GM18868 (cell line): ENCODE data around the gene ARHGAP26.
A peak's percentile ranks its signal among the peaks of the same experiment; 100 is the strongest.

Experiments
- ATAC-seq: cut with Tn5 transposase; IDR thresholded peaks from one replicate; pipeline ENCODE4 v1.9.1; 2021; ENCODE audit warnings: mild to moderate bottlenecking, moderate library complexity; ENCODE audit not compliant: unreplicated experiment

ARHGAP26 gene

GRCh38 chr5:143173139-143173889, 403.1 kb downstream of the ARHGAP26 start:
- ATAC-seq = no peak

- ATAC-seq = peak; percentile 77
Observed at GRCh38 chr5:143174714-143175398, 404.7 kb downstream of the ARHGAP26 start.

GRCh38 chr5:143176048-143176447, 405.9 kb downstream of the ARHGAP26 start:
- no peak for ATAC-seq

DNA sequence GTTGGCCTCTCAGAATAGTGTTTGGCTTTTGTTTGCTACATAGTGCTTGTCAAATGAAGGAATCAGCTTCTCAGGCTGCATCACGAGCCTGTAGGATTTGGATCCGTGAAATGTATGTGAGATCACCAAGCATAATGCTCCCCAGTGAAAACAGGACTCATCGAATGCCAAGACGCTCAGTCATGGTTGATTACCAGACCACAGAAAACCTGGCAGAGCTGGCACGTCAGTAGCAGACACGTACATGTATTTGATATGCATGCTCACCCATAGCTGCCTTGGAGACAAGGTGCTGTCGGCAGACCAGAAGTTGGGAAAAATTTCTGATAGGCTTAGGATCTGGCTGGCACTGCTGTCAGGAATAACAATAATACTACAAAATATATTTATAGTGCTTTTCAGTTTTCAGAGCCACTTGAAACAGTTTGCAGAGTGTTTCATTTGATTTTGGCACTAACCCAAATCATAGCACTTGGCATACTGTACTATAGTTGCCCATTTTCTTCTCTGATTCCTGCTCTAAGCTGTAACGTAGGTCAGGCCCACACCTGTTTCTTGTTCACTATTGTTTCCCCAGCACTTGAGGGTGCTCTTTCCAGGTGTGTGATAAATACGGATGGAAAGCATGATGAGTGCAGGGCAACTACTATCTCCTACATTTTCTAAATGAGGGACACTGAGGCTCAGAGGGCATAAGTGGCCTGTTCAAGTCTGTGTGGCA, 407.2 kb downstream of the ARHGAP26 start:
- no peak for ATAC-seq

GRCh38 chr5:143179126-143179740, 409.1 kb downstream of the ARHGAP26 start:
- ATAC-seq = no peak

GRCh38 chr5:143180751-143181150, 410.6 kb downstream of the ARHGAP26 start:
- ATAC-seq = no peak

DNA sequence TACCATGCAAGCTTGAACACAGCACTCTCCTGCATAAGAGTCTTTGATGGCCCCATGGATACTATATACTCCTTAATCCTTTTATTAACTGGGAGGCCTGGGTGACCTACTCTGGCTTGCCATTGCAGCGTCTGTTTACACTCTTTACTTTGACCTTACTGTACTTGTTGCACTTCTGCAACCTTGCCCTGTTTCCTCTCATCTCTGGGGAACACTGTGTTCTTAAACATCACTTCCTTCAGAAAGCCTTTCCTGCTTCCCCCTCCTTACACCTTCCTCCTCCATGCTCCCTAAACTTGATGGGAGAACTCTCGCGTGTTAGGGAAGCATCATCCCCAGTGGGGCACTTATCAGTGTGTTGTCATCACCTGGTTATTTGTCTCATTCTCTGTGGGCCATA, 411.0 kb downstream of the ARHGAP26 start:
- ATAC-seq = no peak

- ATAC-seq = no peak
Observed at GRCh38 chr5:143182106-143182505, 411.9 kb downstream of the ARHGAP26 start.

DNA sequence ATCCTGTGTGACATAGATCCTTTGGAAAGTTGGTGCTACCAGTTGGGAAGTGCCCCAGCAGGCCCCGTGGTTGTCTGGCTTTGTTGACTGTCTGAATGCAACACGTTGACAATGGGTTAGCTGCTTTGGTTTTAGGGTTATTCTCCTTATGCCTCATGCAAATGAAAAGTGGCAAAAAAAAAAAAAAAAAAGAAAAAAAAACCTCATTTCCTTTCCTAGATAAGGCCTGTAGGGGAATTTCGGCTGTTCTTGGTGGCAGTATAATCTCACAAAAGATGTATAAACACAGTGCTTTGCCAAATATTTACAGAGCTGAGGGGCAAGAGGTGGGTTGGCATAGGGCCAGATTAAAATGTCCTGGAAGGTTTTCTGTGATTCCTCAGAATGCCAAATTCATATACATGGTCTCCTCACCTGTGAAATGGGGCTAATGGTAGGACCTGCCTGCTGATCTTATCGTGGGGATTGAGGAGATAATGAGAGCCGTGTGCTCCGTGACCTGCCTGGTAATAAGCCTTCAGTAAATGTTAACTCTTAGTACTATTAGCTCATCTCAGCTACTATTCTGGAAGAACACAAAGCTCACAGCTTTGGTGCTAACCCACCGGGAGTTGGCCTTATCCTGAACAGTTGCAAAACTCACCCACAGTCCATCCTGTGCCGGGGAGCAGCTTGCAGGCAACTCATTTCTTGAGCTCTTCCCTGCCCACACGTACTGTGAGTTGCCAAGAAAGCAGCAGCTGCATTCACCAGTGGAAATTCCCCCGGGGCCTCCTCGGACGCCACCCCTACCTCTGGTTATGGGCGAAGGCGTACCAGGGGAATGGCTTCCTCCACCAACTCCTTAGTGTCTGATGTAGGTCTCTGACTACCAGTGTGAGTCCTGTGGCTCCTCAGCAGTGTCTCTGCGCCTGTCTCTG, 413.0 kb downstream of the ARHGAP26 start:
- ATAC-seq = peak; percentile 75

DNA sequence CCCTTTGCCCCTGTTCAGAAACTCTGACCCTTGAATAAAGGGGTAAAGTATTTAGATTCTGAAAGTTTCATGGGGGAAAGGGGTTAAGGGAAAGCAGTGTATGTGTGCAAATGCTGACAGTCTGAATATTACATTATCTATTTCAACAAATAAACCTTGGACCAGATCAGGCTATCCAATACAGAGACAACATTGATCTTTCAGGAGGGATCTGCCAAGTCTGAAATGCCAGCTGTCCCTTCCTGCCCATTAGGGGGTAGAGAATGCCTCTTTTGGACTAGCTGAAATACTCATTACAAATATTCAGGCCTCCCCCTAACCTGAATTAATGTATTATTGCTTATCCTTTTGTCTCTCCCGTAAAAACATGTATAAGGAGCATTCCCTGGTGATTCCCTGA, 413.8 kb downstream of the ARHGAP26 start:
- ATAC-seq = no peak

GRCh38 chr5:143186623-143187022, 416.4 kb downstream of the ARHGAP26 start:
- no peak for ATAC-seq

DNA sequence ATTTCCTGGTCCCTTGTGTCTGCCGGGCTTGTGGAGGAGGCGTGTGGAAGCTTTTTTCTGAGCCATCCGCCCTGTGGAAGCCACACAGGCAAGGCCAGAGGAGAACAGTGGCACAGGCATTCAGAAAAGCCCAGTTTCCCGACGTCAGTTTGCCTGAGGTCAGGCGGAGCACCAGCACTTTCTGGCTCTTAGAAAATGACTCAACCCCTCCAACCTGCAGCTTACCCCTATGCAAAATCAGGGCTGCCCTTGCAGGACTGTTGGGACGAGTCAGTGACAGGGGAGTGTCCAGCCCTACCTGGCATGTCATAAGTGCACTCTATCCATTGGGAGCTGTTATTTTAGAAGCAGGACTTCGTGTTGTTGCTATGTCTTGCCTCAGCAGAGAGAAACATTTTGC, 417.3 kb downstream of the ARHGAP26 start:
- no peak for ATAC-seq

DNA sequence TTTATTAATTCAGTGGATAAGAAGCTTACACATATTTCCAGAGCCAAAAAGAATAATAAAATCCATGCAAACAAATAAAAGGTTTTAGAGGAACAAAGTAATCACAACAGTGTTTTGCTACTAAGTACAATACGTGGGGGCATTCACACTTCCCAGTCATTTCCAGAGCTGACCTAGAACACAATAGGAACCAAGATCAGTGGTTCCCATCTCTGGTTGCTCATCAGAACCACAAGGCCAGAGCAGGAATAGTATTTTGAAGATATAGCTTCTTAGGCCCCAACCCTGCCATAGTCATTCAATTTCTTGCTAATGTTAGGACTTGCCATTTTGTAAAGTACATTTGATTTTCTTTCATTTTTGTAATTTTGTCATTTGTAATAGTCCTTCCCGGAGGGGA, 417.9 kb downstream of the ARHGAP26 start:
- ATAC-seq = no peak

DNA sequence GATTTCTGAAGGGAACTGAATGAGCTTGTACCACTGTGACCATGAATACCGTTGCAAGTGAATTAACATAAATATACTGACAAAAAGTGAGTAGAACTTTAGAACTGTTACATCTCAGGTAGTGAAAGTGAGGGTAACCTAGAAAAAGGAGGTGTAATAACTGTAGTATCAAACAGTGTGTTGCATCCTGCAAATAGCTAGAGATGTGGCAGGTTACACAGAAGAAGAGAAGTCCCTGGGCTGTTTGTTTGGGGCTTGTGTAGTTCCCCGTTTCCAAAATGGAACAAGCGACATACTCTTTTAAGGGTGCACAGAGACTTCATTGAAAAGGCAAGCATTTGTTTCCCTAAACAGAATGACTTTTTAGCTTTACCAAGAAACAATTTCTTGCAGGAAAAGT, 418.5 kb downstream of the ARHGAP26 start:
- ATAC-seq = peak; percentile 59

GRCh38 chr5:143190260-143190810, 420.2 kb downstream of the ARHGAP26 start:
- no peak for ATAC-seq

GRCh38 chr5:143191720-143192119, 421.5 kb downstream of the ARHGAP26 start:
- no peak for ATAC-seq

DNA sequence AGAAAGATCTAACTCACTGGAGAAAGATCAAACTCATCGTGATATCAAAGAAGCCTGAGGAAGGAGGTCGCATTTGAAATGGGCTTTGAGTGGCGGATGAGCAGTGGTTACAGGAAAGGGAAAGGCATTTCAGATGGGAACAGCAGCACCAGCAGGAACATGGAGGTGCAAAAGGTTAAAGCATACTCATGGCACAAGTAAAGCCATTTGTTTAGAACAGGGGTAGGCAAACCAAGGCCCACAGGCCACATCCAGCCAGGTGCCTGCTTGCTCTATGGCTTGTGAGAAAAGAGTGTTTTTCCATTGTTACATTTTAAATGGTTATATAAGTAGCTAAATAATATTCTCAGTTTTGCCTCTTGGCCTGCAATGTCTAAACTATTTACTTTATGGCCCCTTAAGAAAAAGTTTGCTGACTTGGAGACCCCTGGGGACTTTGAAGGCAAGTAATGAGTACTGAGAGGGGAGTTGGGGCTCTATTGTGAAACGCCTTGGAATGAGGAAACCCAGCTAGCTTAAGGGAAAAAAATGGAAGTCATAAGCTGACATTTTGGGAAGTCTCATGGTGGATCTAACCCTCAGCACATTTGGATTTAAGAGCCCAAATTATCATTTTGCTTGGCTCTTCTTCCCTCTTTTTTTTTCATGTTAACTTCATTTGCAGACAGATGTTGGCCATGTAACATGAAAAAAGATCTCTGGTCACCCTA, 422.2 kb downstream of the ARHGAP26 start:
- ATAC-seq = no peak

DNA sequence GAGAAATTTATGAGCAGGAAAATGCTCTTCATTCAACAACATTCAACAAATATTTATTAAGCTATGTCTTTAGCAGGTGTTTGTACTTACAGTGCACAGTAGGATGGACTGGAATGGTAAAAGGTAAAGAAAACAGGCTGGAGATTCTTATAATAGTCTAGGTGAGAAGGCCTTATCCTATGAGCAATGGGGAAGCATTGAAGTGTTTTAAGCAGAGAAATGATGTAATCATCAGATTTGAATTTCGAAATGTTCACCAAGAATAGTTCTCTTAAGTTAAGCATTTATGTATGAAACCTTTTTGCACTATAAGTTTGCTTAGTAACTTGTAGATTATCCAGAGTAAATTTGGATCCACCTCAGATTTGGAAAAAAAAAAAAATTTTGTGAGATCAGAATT, 424.0 kb downstream of the ARHGAP26 start:
- ATAC-seq = no peak

DNA sequence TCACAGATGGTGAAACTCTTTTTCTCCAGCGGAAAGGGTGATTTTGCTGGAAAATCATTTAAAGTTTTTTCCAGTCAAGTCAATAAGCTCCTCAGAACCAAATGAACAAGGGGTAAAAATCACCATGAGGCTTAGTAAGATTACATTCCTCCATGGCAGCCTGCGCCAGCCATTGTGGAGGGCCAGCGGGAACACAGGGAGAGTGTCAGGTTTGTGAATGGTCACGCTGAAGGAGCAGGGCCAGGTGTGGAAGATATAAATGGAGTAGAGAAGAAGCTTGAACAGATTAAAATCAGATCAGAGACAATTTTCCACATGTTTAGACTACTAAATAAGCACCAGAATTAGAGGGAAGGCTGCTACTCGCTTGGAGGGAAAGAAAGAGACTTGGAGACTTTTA, 424.5 kb downstream of the ARHGAP26 start:
- ATAC-seq = no peak
